Lower leg skin (tissue), 3 donors: ENCODE measurements around the gene SHANK1.

ENCODE experiments used
- CTCF ChIP-seq, 3 donors: fragments of 450-650 bp; IDR thresholded peaks; one replicate each; pipeline ENCODE4 v1.5.1; 2016; ENCODE audit warnings: antibody characterized with exemption in 3 of 3, mild to moderate bottlenecking in 3 of 3, moderate library complexity in 2 of 3
- POLR2A ChIP-seq, 2 donors: fragments of 450-650 bp; IDR thresholded peaks; one replicate each; pipeline ENCODE4 v1.6.1; 2016 to 2017; ENCODE audit warnings: antibody characterized with exemption in 2 of 2, mild to moderate bottlenecking in 1 of 2, moderate library complexity in 1 of 2

GRCh38 chr19:50703915-50704796 lies 15.4 kb downstream of the SHANK1 start:
- TF ChIP-seq CTCF (IDR thresholded peaks at IDR 0.05) (no peak), POLR2A (IDR thresholded peaks at IDR 0.05) (no peak)
